GM12892 (cell line): ENCODE data around the gene LUC7L.

Experiments
- POLR2A ChIP-seq: IDR thresholded peaks from 2 replicates; pipeline ENCODE4 v1.6.1; 2011; ENCODE audit warnings: low read depth, low read length, control low read depth
- POLR2AphosphoS5 ChIP-seq: IDR thresholded peaks from 2 replicates; pipeline ENCODE4 v1.6.1; 2011; ENCODE audit warnings: low read depth, low read length, control low read depth

DNA sequence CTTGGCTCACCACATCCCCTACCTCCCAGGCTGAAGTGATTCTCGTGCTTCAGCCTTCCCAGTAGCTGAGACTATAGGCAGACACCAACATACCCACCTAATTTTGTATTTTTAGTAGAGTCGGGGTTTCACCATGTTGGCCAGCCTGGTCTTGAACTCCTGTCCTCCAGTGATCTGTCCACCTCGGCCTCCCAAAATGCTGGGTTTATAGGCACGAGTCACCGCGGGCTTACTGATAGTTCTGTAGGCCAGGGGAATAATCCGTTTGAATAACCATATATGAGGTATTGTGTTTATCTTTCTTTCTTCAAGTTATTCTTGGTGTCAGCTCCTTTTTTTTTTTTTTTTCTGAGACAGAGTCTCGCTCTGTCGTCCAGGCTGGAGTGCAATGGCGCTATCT is 13.0 kb upstream of the LUC7L start:
- no peak for TF ChIP-seq POLR2A
- no peak for TF ChIP-seq POLR2AphosphoS5
